CD8-positive, alpha-beta memory T cell (primary cell): ENCODE results near the gene SMYD1. TPM values are rescaled to one million over a fixed set of nuclear protein-coding genes. Genes with fewer than 3 reads are reported as not detected.

Experiments
- CTCF ChIA-PET: fragments of 350-600 bp; sonication (Branson Sonifier 250); formaldehyde crosslinking; loops from one replicate; lab custom pipeline; 2021; ENCODE audit warnings: antibody characterized with exemption; lab: Charles Lee
- POLR2A ChIA-PET: fragments of 350-600 bp; sonication (Branson Sonifier 250); formaldehyde crosslinking; loops from one replicate; lab custom pipeline; 2021; ENCODE audit warnings: antibody characterized with exemption; lab: Charles Lee
- DNase-seq, 5 donors: peaks; one replicate each; pipeline versions ENCODE4 v3.0.0 to v3.0.0-alpha.2; 2020 to 2022; ENCODE audit warnings: mixed read lengths in 1 of 5
- H3K27ac ChIP-seq: one replicate; pipeline ENCODE4 v1.7.0; 2013; ENCODE audit warnings: low read depth, mild to moderate bottlenecking, low read length, moderate library complexity
- H3K27me3 ChIP-seq: 2 replicates; pipeline ENCODE4 v1.7.0; 2013; ENCODE audit warnings: low read length, mild to moderate bottlenecking; ENCODE audit not compliant: insufficient read depth, poor library complexity, severe bottlenecking
- H3K36me3 ChIP-seq: 2 replicates; pipeline ENCODE4 v1.7.0; 2013; ENCODE audit warnings: mild to moderate bottlenecking, low read length, moderate library complexity; ENCODE audit not compliant: insufficient read depth
- H3K4me1 ChIP-seq: 2 replicates; pipeline ENCODE4 v1.7.0; 2013; ENCODE audit warnings: mild to moderate bottlenecking, low read length, moderate library complexity; ENCODE audit not compliant: insufficient read depth
- H3K4me3 ChIP-seq: 2 replicates; pipeline ENCODE4 v1.7.0; 2013; ENCODE audit warnings: mild to moderate bottlenecking, low read length
- H3K9me3 ChIP-seq: 2 replicates; pipeline ENCODE4 v1.7.0; 2013; ENCODE audit warnings: mild to moderate bottlenecking, low read length
- H3K27ac Mint-ChIP-seq, 8 donors: one replicate each; pipeline ENCODE4 v1.8.0; 2020 to 2021; ENCODE audit warnings: mixed read lengths in 8 of 8, mild to moderate bottlenecking in 6 of 8, inconsistent platforms in 3 of 8, moderate library complexity in 3 of 8
- H3K27me3 Mint-ChIP-seq, 2 donors: one replicate each; pipeline ENCODE4 v1.8.0; 2020 to 2021; ENCODE audit warnings: mixed read lengths in 2 of 2, mild to moderate bottlenecking in 1 of 2, moderate library complexity in 1 of 2
- H3K36me3 Mint-ChIP-seq, 3 donors: one replicate each; pipeline ENCODE4 v1.8.0; 2020 to 2021; ENCODE audit warnings: mixed read lengths in 3 of 3, inconsistent platforms in 1 of 3, mild to moderate bottlenecking in 1 of 3
- H3K4me1 Mint-ChIP-seq, 3 donors: one replicate each; pipeline ENCODE4 v1.8.0; 2020 to 2021; ENCODE audit warnings: mixed read lengths in 3 of 3, inconsistent platforms in 1 of 3, mild to moderate bottlenecking in 1 of 3
- H3K4me3 Mint-ChIP-seq, 7 donors: one replicate each; pipeline ENCODE4 v1.8.0; 2020 to 2021; ENCODE audit warnings: mixed read lengths in 7 of 7, mild to moderate bottlenecking in 6 of 7, moderate library complexity in 4 of 7, inconsistent platforms in 2 of 7
- H3K9me3 Mint-ChIP-seq, 5 donors: one replicate each; pipeline ENCODE4 v1.8.0; 2020 to 2022; ENCODE audit warnings: mixed read lengths in 5 of 5, mild to moderate bottlenecking in 3 of 5, moderate library complexity in 2 of 5, inconsistent platforms in 1 of 5
- polyA plus RNA-seq: library from polyadenylated mRNA; unstranded; fragments of 300-500 nt; fragmentation: Illumina TruSeq; gene quantifications from one replicate; pipeline ENCODE4 v1.2.3, GENCODE V29; 2021
- total RNA-seq, 2 experiments: library from RNA; stranded (reverse); gene quantifications; one replicate each; pipeline ENCODE4 v1.2.3, GENCODE V29; 2021

SMYD1 gene
- total and polyA plus RNA-seq, 3 experiments from 2014 or later = not detected

DNA sequence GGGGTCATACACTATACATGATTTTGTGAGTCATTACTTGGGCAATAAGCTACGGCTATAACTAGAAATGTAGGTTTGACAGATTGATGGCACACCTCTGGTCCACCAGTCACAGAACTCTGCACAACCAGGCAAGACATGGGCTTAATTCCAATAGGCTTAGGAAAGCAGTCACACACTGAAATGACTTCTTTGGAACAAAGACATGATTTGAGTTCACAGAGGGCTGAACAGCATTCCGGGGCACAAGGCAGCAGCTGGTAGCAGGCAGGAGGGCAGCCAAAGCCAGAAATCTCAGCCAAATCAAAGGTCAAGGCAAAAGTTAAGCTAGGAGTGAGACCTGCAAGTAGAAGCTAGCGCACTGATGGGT, 32.8 kb downstream of the SMYD1 start:
- H3K27me3 Mint-ChIP-seq = peaks cover 5 to 20% of the 10 kb centered on the region in 2 donors
- no peak overlapping the region for H3K4me3 ChIP-seq

DNA sequence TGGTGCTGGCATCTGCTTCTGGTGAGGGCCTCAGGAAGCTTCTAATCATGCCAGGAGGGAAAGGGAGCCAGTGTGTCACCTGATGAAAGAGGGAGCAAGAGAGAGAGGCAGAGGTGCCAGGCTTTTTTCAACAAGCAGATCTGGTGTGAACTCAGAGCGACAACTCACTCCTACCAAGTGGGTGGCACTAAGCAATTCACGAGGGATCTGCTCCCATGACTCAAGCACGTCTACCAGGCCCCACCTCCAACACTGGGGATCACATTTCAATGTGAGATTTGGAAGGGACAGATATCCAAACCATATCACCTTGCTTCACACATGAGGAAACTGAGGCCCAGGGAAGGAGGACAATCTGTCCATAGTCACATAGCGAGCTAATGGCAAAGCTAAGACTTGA, 41.2 kb downstream of the SMYD1 start:
- no peak overlapping the region for H3K4me3 ChIP-seq
- Mint-ChIP-seq H3K27ac (no peak overlapping the region), H3K4me3 (no peak overlapping the region), H3K9me3 (no peaks in the 10 kb centered on the region), H3K36me3 (no peaks in the 10 kb centered on the region), H3K27me3 (peaks cover 12 to 24% of the 10 kb centered on the region in 2 donors), H3K4me1 (no peaks in the 10 kb centered on the region)
- no peak for DNase-seq
- no peak overlapping the region for H3K27ac ChIP-seq
- H3K27me3 ChIP-seq = no peaks in the 10 kb centered on the region
- H3K4me1 ChIP-seq = no peaks in the 10 kb centered on the region
- CTCF ChIA-PET = no interaction called here
- no peaks in the 10 kb centered on the region for H3K36me3 ChIP-seq
- H3K9me3 ChIP-seq = no peaks in the 10 kb centered on the region
- POLR2A ChIA-PET = no interaction called here

More for the DNA sequence above, 32.8 kb downstream of the SMYD1 start:
- DNase-seq = no peak
- H3K27ac ChIP-seq = no peak overlapping the region
- H3K4me1 ChIP-seq = no peaks in the 10 kb centered on the region
- Mint-ChIP-seq H3K36me3 (no peaks in the 10 kb centered on the region), H3K9me3 (no peaks in the 10 kb centered on the region), H3K4me1 (no peaks in the 10 kb centered on the region), H3K27ac (no peak overlapping the region), H3K4me3 (no peak overlapping the region)
- CTCF ChIA-PET = no interaction called here
- POLR2A ChIA-PET = interaction anchor here (0.5 kb wide), 1 partner anchor 11 kb away, joined by 4 read pairs; no protein-coding TSS in a partner anchor
- no peaks in the 10 kb centered on the region for H3K36me3 ChIP-seq
- no peaks in the 10 kb centered on the region for H3K27me3 ChIP-seq
- H3K9me3 ChIP-seq = no peaks in the 10 kb centered on the region

DNA sequence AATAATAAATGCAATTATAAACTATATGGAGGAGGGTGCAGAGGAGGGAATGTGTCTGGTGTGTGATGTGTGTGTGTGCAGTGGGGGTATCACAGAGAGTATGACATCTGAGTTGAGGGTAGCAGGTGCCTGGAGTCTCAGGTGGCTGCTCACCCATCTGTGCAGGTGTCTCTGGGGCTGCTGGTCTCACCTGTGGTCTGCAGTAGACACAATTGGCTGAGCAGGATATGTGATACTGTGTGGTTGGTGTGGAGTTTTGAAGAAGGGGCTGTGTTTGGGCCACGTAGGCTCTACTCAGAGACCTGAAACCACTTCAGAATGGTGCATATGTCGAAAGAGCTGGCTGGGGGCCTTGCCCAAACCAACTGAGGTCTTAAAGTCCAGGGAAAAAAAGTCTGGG, 43.2 kb downstream of the SMYD1 start:
- Mint-ChIP-seq H3K27me3 (peaks cover 14 to 29% of the 10 kb centered on the region in 2 donors), H3K36me3 (no peaks in the 10 kb centered on the region), H3K9me3 (no peaks in the 10 kb centered on the region), H3K4me1 (no peaks in the 10 kb centered on the region), H3K27ac (no peak overlapping the region), H3K4me3 (no peak overlapping the region)
- H3K27ac ChIP-seq = no peak overlapping the region
- H3K9me3 ChIP-seq = no peaks in the 10 kb centered on the region
- H3K27me3 ChIP-seq = no peaks in the 10 kb centered on the region
- ChIA-PET POLR2A (interaction anchor here (0.6 kb wide), 1 partner anchor 1726 kb away, joined by 6 read pairs; no protein-coding TSS in a partner anchor), CTCF (interaction anchor here (1.0 kb wide), 1 partner anchor 51 kb away, joined by 3 read pairs; no protein-coding TSS in a partner anchor)
- no peak for DNase-seq
- H3K36me3 ChIP-seq = no peaks in the 10 kb centered on the region
- no peak overlapping the region for H3K4me3 ChIP-seq
- no peaks in the 10 kb centered on the region for H3K4me1 ChIP-seq

GRCh38 chr2:88113069-88113468, 45.4 kb downstream of the SMYD1 start:
- no peak overlapping the region for H3K27ac ChIP-seq
- CTCF ChIA-PET = interaction anchor here (1.3 kb wide), 1 partner anchor 53 kb away, joined by 3 read pairs; no protein-coding TSS in a partner anchor
- H3K4me1 Mint-ChIP-seq = no peaks in the 10 kb centered on the region

DNA sequence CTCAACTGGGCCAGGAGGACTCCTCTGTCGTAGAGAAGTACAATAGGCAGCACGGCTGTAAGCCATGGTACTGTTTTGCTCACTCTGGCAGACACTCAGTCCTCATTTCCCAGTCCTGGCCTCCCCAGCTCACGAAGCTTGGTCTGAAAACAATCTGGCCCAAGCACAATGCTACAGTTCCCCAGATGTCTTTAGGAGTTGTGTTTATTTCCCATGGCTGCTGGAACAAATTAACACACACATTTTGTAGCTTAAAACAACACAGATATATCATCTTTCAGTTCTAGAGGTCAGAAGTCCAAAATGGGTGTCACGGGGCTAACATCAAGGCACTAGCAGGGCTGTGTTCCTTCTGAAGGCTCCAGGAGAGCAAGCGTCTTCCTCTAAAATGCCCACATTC, 47.3 kb downstream of the SMYD1 start:
- no peak overlapping the region for H3K27ac ChIP-seq
- Mint-ChIP-seq H3K36me3 (no peaks in the 10 kb centered on the region), H3K27me3 (peaks cover 12 to 39% of the 10 kb centered on the region in 2 donors), H3K4me3 (no peak overlapping the region), H3K27ac (no peak overlapping the region), H3K9me3 (no peaks in the 10 kb centered on the region), H3K4me1 (no peaks in the 10 kb centered on the region)
- no peaks in the 10 kb centered on the region for H3K36me3 ChIP-seq
- DNase-seq = no peak
- no peak overlapping the region for H3K4me3 ChIP-seq
- ChIA-PET POLR2A (no interaction called here), CTCF (no interaction called here)
- H3K9me3 ChIP-seq = no peaks in the 10 kb centered on the region
- no peaks in the 10 kb centered on the region for H3K27me3 ChIP-seq
- H3K4me1 ChIP-seq = no peaks in the 10 kb centered on the region

More at GRCh38 chr2:88113069-88113468, 45.4 kb downstream of the SMYD1 start:
- Mint-ChIP-seq H3K4me3 (no peak overlapping the region), H3K27ac (no peak overlapping the region), H3K27me3 (peaks cover 16 to 42% of the 10 kb centered on the region in 2 donors), H3K9me3 (no peaks in the 10 kb centered on the region), H3K36me3 (no peaks in the 10 kb centered on the region)
- H3K9me3 ChIP-seq = no peaks in the 10 kb centered on the region
- POLR2A ChIA-PET = no interaction called here
- no peak for DNase-seq
- no peaks in the 10 kb centered on the region for H3K4me1 ChIP-seq
- no peaks in the 10 kb centered on the region for H3K36me3 ChIP-seq
- H3K27me3 ChIP-seq = no peaks in the 10 kb centered on the region
- no peak overlapping the region for H3K4me3 ChIP-seq

DNA sequence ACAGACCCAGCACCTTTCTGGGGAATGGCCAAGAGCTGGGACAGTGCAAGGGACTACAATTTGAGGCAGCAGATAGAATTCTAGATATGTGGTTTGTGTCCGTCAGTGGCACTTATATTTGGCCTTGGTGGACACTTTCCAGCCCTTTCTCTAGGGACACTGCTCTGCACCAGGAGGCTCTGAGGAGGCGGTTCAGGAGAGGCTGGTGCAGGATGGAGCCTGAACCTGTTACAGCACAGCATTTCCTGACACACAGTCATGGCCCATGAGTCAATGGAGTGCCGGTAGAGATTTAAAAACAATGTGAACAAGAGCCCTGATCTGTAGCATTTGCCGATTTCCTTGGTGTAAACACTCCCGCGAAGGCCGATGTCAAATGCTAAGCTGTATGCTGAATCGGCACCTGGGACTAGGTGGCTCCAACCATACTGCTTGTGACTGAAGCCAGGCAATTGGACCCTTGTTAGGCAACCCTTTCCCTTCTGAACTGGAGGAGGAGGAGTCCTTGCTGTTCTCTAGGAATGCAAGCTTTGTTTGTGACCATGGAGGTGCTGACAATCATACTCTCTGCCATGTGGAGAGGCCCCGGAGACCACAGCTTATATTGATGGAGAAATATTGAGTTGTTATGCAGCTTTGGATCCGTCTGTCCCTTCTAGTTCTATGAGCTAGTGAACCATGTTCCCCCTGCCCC, 48.3 kb downstream of the SMYD1 start:
- POLR2A ChIA-PET = no interaction called here
- DNase-seq = no peak
- no peaks in the 10 kb centered on the region for H3K4me1 ChIP-seq

DNA sequence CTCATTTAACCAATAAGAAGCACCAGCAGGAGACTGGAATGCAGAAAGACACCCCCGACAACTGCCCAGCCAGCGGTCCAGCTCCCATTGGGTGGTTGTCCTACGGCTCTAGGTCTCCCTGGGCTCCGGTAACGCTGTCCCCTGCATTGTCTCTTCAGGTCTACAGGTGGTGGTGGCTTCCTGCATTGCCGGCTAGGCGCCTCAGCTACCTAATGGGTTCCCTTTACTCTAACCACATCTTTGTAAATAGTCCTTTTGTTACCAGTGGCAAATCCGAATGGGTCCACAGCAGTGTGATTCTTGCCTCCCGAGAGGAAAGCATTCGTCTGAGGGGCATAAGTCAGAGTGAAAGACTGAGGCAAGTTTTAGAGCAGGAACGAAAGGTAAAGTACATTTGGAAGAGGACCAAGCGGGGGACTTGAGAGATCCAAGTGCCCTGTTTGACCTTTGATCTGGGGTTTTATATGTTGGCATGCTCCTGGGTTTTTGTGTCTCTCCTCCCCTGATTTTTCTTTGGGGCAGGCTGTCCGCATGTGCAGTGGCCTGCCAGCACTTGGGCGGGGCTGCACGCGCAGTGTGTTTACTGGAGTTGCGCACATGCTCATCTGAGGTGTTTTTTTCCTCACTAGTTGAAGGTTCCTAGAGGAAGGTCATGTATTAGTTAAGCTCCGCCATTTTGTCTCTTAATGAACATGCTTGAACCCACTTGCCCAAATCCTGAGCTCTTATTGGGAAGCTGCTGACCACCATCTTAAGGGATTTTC, 49.2 kb downstream of the SMYD1 start:
- DNase-seq = no peak
- CTCF ChIA-PET = interaction anchor here (1.4 kb wide), 1 partner anchor 56 kb away, joined by 4 read pairs; no protein-coding TSS in a partner anchor

More for the DNA sequence above, 48.3 kb downstream of the SMYD1 start:
- Mint-ChIP-seq H3K4me1 (no peaks in the 10 kb centered on the region), H3K27me3 (peaks cover 15 to 43% of the 10 kb centered on the region in 2 donors), H3K9me3 (no peaks in the 10 kb centered on the region), H3K4me3 (no peak overlapping the region), H3K36me3 (no peaks in the 10 kb centered on the region), H3K27ac (no peak overlapping the region)
- H3K9me3 ChIP-seq = no peaks in the 10 kb centered on the region
- H3K27ac ChIP-seq = no peak overlapping the region
- CTCF ChIA-PET = interaction anchor here (1.4 kb wide), 1 partner anchor 55 kb away, joined by 4 read pairs; no protein-coding TSS in a partner anchor
- H3K27me3 ChIP-seq = no peaks in the 10 kb centered on the region
- no peak overlapping the region for H3K4me3 ChIP-seq
- H3K36me3 ChIP-seq = no peaks in the 10 kb centered on the region

GRCh38 chr2:88117973-88118372, 50.3 kb downstream of the SMYD1 start:
- peaks cover 15 to 55% of the 10 kb centered on the region in 2 donors for H3K27me3 Mint-ChIP-seq
- Histone ChIP-seq H3K9me3 (no peaks in the 10 kb centered on the region), H3K27ac (no peak overlapping the region), H3K4me1 (no peaks in the 10 kb centered on the region), H3K36me3 (no peaks in the 10 kb centered on the region), H3K4me3 (no peak overlapping the region), H3K27me3 (no peaks in the 10 kb centered on the region)
- H3K9me3 Mint-ChIP-seq = no peaks in the 10 kb centered on the region
- no peak overlapping the region for H3K4me3 Mint-ChIP-seq
- ChIA-PET CTCF (no interaction called here), POLR2A (no interaction called here)
- no peaks in the 10 kb centered on the region for H3K4me1 Mint-ChIP-seq
- H3K27ac Mint-ChIP-seq = no peak overlapping the region
- no peak for DNase-seq
- H3K36me3 Mint-ChIP-seq = no peaks in the 10 kb centered on the region

More for the DNA sequence above, 49.2 kb downstream of the SMYD1 start:
- no peak overlapping the region for H3K27ac ChIP-seq
- Mint-ChIP-seq H3K9me3 (no peaks in the 10 kb centered on the region), H3K36me3 (no peaks in the 10 kb centered on the region), H3K4me1 (no peaks in the 10 kb centered on the region), H3K4me3 (no peak overlapping the region), H3K27ac (no peak overlapping the region), H3K27me3 (peaks cover 15 to 51% of the 10 kb centered on the region in 2 donors)
- H3K4me1 ChIP-seq = no peaks in the 10 kb centered on the region
- no peaks in the 10 kb centered on the region for H3K36me3 ChIP-seq
- no peak overlapping the region for H3K4me3 ChIP-seq
- no peaks in the 10 kb centered on the region for H3K9me3 ChIP-seq
- POLR2A ChIA-PET = no interaction called here
- no peaks in the 10 kb centered on the region for H3K27me3 ChIP-seq
